Caco-2 (cell line): ENCODE data around the gene SLC6A15. TPM values are rescaled to one million over a fixed set of nuclear protein-coding genes. Genes with fewer than 3 reads are reported as not detected.

Experiments
- BruUV-seq: library from RNA; stranded (reverse); fragments of 400-500 nt; replicated peaks from 2 replicates; lab custom pipeline; 2021; lab: Mats Ljungman, UMichigan
- CTCF ChIA-PET: fragments of 300-600 bp; sonication (Branson Sonifier 250); formaldehyde crosslinking; loops from one replicate; lab custom pipeline; 2022; ENCODE audit warnings: antibody characterized with exemption; lab: Charles Lee
- POLR2A ChIA-PET: fragments of 300-600 bp; sonication (Branson Sonifier 250); formaldehyde crosslinking; loops from one replicate; lab custom pipeline; 2022; ENCODE audit warnings: antibody characterized with exemption; lab: Charles Lee
- DNase-seq, 2 experiments: peaks; one replicate each; pipeline versions ENCODE4 v3.0.0 to v3.0.0-alpha.2; 2020 to 2022
- H3K27me3 ChIP-seq: replicated peaks from 2 replicates; pipeline ENCODE4 v1.6.0; 2011; ENCODE audit warnings: low read length; ENCODE audit not compliant: control insufficient read depth, insufficient read depth
- H3K36me3 ChIP-seq: 2 replicates; pipeline ENCODE4 v1.5.1; 2011; ENCODE audit warnings: low read length; ENCODE audit not compliant: control insufficient read depth, insufficient read depth
- H3K4me1 ChIP-seq: fragments of 250-450 bp; sonication (Bioruptor Pico); 2 replicates; pipeline ENCODE4 v1.5.1; 2020; ENCODE audit warnings: mild to moderate bottlenecking
- H3K4me3 ChIP-seq: 2 replicates; pipeline ENCODE4 v1.5.1; 2011; ENCODE audit warnings: low read depth, mild to moderate bottlenecking, control low read depth, low read length
- H3K9me3 ChIP-seq: fragments of 250-450 bp; sonication (Bioruptor Pico); 2 replicates; pipeline ENCODE4 v1.5.1; 2020; ENCODE audit warnings: mild to moderate bottlenecking, moderate library complexity
- H3K27ac Mint-ChIP-seq: one replicate; pipeline ENCODE4 v1.8.0; 2022; ENCODE audit warnings: mixed read lengths; ENCODE audit not compliant: unreplicated experiment
- H3K27me3 Mint-ChIP-seq: one replicate; pipeline ENCODE4 v1.8.0; 2022; ENCODE audit warnings: mixed read lengths; ENCODE audit not compliant: insufficient read depth, unreplicated experiment
- H3K36me3 Mint-ChIP-seq: one replicate; pipeline ENCODE4 v1.8.0; 2022; ENCODE audit warnings: mild to moderate bottlenecking, mixed read lengths; ENCODE audit not compliant: insufficient read depth, unreplicated experiment
- H3K4me1 Mint-ChIP-seq: one replicate; pipeline ENCODE4 v1.8.0; 2022; ENCODE audit warnings: low read depth, mixed read lengths; ENCODE audit not compliant: unreplicated experiment
- H3K4me3 Mint-ChIP-seq: one replicate; pipeline ENCODE4 v1.8.0; 2022; ENCODE audit warnings: mild to moderate bottlenecking, moderate library complexity, mixed read lengths; ENCODE audit not compliant: unreplicated experiment
- H3K9me3 Mint-ChIP-seq: one replicate; pipeline ENCODE4 v1.8.0; 2022; ENCODE audit warnings: mixed read lengths; ENCODE audit not compliant: unreplicated experiment
- intact Hi-C: fragments of 100-400 bp; cut with micrococcal nuclease; formaldehyde crosslinking; loops from one replicate; pipeline ENCODE4 v1.10.0; 2022; ENCODE audit not compliant: unreplicated experiment
- total RNA-seq: library from RNA; stranded (reverse); gene quantifications from 2 replicates; pipeline ENCODE4 v1.2.3, GENCODE V29; 2022
- TF ChIP-seq, protein P1 (sequence below), 2 experiments: fragments of 200-600 bp in 1 of 2; IDR thresholded peaks; 1 replicate in 1 of 2; 2 replicates in 1 of 2; pipeline versions ENCODE4 v1.5.1 to v1.8.0; 2011 to 2022; ENCODE audit warnings: antibody characterized with exemption in 1 of 2, control low read depth in 1 of 2, inconsistent platforms in 1 of 2, low read depth in 1 of 2, low read length in 1 of 2, mild to moderate bottlenecking in 1 of 2, moderate library complexity in 1 of 2; ENCODE audit not compliant: insufficient read depth in 1 of 2, severe bottlenecking in 1 of 2, unreplicated experiment in 1 of 2

SLC6A15 gene
- total RNA-seq, 1 experiment from 2014 or later = not detected

DNA sequence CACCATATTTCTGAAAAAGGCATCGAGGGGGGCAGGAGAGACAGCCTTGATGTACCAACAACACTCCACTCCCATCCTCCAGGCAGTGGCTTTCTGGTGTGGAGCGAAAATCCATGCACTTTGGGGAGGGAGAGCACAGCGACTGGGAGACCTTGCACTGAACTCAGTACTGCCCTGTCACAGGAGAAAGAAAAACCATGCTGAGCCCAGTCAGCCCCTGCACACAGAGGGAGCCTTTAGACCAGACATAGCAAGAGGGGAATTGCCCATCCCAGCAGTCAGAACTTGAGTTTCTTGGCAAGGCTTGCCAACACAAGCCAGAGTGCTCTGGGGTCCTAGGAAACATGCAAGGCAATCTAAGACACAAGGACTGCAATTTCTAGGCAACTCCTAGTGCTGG is 24.8 kb upstream of the SLC6A15 start:
- Histone ChIP-seq H3K4me1 (no peaks in the 10 kb centered on the region), H3K36me3 (no peaks in the 10 kb centered on the region), H3K27me3 (no peaks in the 10 kb centered on the region), H3K4me3 (no peak overlapping the region), H3K9me3 (no peaks in the 10 kb centered on the region)
- intact Hi-C loops = no loop called here
- CTCF ChIA-PET = no interaction called here
- Mint-ChIP-seq H3K36me3 (no peaks in the 10 kb centered on the region), H3K4me1 (no peaks in the 10 kb centered on the region), H3K4me3 (no peak overlapping the region), H3K27ac (no peak overlapping the region), H3K27me3 (peaks cover 7% of the 10 kb centered on the region), H3K9me3 (peaks cover 7% of the 10 kb centered on the region)
- no peak for DNase-seq
- POLR2A ChIA-PET = no interaction called here
- no TSS peak for BruUV-seq
- TF ChIP-seq, protein P1, sequence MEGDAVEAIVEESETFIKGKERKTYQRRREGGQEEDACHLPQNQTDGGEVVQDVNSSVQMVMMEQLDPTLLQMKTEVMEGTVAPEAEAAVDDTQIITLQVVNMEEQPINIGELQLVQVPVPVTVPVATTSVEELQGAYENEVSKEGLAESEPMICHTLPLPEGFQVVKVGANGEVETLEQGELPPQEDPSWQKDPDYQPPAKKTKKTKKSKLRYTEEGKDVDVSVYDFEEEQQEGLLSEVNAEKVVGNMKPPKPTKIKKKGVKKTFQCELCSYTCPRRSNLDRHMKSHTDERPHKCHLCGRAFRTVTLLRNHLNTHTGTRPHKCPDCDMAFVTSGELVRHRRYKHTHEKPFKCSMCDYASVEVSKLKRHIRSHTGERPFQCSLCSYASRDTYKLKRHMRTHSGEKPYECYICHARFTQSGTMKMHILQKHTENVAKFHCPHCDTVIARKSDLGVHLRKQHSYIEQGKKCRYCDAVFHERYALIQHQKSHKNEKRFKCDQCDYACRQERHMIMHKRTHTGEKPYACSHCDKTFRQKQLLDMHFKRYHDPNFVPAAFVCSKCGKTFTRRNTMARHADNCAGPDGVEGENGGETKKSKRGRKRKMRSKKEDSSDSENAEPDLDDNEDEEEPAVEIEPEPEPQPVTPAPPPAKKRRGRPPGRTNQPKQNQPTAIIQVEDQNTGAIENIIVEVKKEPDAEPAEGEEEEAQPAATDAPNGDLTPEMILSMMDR (IDR thresholded peaks at IDR 0.05; ENCODE audit: insufficient read depth in 1 of 2, low read depth in 1 of 2, low read length in 1 of 2, severe bottlenecking in 1 of 2, unreplicated experiment in 1 of 2) = no peak

DNA sequence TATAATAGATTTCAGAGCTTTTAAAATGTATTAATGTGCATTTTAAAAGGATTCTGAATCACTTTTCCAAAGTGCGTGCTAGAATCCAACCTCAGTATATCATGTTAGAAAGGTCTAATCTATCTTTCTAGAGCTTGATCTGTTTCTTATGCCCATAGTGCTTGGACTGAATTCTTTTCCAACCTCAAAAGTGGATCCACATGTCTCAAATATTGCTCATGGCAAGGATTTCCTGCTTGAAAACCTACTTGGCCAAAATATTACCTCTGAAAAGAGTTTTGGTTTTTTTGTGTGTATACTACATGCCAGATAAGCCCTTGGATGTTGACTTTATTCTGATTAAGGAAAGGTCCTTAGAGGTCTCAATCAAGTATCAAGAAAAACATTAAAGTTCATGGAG is 16.9 kb upstream of the SLC6A15 start:
- CTCF ChIA-PET = no interaction called here

DNA sequence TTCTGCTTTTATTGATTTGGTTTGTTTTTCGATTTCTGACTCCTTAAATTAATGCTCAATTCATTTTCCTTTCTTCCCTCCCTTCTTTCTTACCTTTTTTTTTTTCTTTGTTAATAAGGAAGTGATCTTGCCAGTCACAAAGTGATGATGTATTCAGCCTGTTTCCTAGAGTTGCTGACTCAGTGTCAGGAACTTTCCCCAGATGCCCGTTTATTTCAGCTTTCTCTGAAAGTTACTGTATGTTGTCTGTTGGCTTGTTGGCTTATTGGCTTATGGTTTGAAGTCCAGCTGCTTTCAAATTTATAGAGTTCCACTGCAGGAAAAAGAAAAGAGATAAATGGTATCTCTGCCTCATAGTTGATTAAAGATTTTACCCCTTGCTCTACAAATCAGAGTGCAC is 12.4 kb upstream of the SLC6A15 start:
- Histone ChIP-seq H3K4me3 (no peak overlapping the region), H3K27me3 (no peaks in the 10 kb centered on the region), H3K36me3 (no peaks in the 10 kb centered on the region), H3K9me3 (no peaks in the 10 kb centered on the region), H3K4me1 (no peaks in the 10 kb centered on the region)
- Mint-ChIP-seq H3K4me3 (no peak overlapping the region), H3K27ac (no peak overlapping the region), H3K4me1 (no peaks in the 10 kb centered on the region), H3K36me3 (no peaks in the 10 kb centered on the region), H3K27me3 (no peaks in the 10 kb centered on the region), H3K9me3 (no peaks in the 10 kb centered on the region)
- no TSS peak for BruUV-seq
- no peak for DNase-seq
- TF ChIP-seq, protein P1 (IDR thresholded peaks at IDR 0.05; ENCODE audit: insufficient read depth in 1 of 2, low read depth in 1 of 2, low read length in 1 of 2, severe bottlenecking in 1 of 2, unreplicated experiment in 1 of 2) = no peak
- POLR2A ChIA-PET = no interaction called here
- CTCF ChIA-PET = no interaction called here
- intact Hi-C loops = no loop called here

More for the DNA sequence above, 16.9 kb upstream of the SLC6A15 start:
- H3K36me3 Mint-ChIP-seq = no peaks in the 10 kb centered on the region
- H3K9me3 Mint-ChIP-seq = peaks cover 10% of the 10 kb centered on the region
- Histone ChIP-seq H3K4me1 (no peaks in the 10 kb centered on the region), H3K4me3 (no peak overlapping the region), H3K27me3 (no peaks in the 10 kb centered on the region), H3K36me3 (no peaks in the 10 kb centered on the region), H3K9me3 (no peaks in the 10 kb centered on the region)
- no peaks in the 10 kb centered on the region for H3K27me3 Mint-ChIP-seq
- H3K4me1 Mint-ChIP-seq = no peaks in the 10 kb centered on the region
- TF ChIP-seq, protein P1 (IDR thresholded peaks at IDR 0.05; ENCODE audit: insufficient read depth in 1 of 2, low read depth in 1 of 2, low read length in 1 of 2, severe bottlenecking in 1 of 2, unreplicated experiment in 1 of 2) = no peak
- DNase-seq = no peak
- no TSS peak for BruUV-seq
- POLR2A ChIA-PET = no interaction called here
- no peak overlapping the region for H3K4me3 Mint-ChIP-seq
- H3K27ac Mint-ChIP-seq = no peak overlapping the region
- intact Hi-C loops = no loop called here
